ENCODE results near the gene MVD. TPM values are rescaled to one million over a fixed set of nuclear protein-coding genes. Genes with fewer than 3 reads are reported as not detected.

The MVD gene
- total and polyA plus RNA-seq, 2 of the 13 experiments (the other 11 are each of a cell fraction or from before 2014, with no cell fraction given) = 28.1 to 187 TPM

DNA sequence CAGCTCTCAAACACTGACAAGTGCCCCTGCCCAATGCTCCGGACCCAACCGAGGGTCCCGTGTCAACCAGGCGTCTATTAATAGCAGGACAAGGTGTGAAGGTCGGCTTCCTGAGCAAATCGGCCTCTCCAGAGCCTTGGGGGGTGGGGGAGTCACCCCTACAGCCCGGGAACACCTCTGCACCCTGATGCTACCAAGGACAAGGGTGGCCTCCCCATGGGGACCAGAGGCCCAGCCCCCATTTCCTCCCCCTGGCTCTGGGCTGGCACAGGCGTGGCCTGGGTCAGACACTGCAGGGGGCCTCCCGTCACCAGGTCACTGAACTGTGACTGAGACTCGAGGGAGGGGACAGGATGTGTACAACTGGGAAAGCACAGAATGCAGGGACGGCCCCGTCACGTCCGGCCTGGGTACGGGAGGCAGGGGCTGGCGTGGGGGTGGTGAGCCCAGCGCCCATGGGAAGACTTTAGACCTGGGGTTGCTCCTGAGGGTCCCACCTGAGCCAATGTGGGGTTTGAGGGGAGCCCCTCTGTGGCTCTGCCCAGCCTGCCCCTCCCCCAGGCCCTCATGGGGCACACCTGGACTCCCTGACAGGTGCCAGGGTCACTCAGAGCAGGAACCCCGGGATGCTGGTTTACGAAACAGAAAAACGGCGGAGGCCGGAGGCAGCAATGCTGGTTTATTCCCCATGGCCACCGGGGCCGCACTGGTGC lies 11.5 kb downstream of the MVD start (continued):
- TF ChIP-seq, protein P1, sequence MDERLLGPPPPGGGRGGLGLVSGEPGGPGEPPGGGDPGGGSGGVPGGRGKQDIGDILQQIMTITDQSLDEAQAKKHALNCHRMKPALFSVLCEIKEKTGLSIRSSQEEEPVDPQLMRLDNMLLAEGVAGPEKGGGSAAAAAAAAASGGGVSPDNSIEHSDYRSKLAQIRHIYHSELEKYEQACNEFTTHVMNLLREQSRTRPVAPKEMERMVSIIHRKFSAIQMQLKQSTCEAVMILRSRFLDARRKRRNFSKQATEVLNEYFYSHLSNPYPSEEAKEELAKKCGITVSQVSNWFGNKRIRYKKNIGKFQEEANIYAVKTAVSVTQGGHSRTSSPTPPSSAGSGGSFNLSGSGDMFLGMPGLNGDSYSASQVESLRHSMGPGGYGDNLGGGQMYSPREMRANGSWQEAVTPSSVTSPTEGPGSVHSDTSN (CRISPR knock-in tag; IDR thresholded peaks at IDR 0.05) = no peak
- TF ChIP-seq ZNF75D (CRISPR knock-in tag; IDR thresholded peaks at IDR 0.05; ENCODE audit: borderline replicate concordance) (no peak), CHCHD3 (CRISPR knock-in tag; IDR thresholded peaks at IDR 0.05) (no peak), KDM6A (CRISPR knock-in tag; IDR thresholded peaks at IDR 0.05; ENCODE audit: low read depth) (peak; percentile 85), MTF2 (CRISPR knock-in tag; IDR thresholded peaks at IDR 0.05; ENCODE audit: borderline replicate concordance) (no peak), ISX (CRISPR knock-in tag; conservative IDR thresholded peaks at IDR 0.05) (no peak), FOXP1 (IDR thresholded peaks at IDR 0.05) (peak; percentile 55; the same call in 1 of the 2 replicates), FOXP1 (CRISPR knock-in tag; IDR thresholded peaks at IDR 0.05) (peak; percentile 86), HMG20B (CRISPR knock-in tag; conservative IDR thresholded peaks at IDR 0.05) (peak; percentile 89), NFE2L1 (CRISPR knock-in tag; IDR thresholded peaks at IDR 0.05; ENCODE audit: borderline replicate concordance) (peak; percentile 84; the same call in 1 of the 2 replicates), KLF12 (CRISPR knock-in tag; IDR thresholded peaks at IDR 0.05; ENCODE audit: borderline replicate concordance) (no peak), ZNF333 (CRISPR knock-in tag; IDR thresholded peaks at IDR 0.05; ENCODE audit: borderline replicate concordance) (no peak), ZNF264 (CRISPR knock-in tag; IDR thresholded peaks at IDR 0.05) (peak; percentile 17; the same call in 1 of the 2 replicates), ZNF746 (CRISPR knock-in tag; IDR thresholded peaks at IDR 0.05) (peak; percentile 42), KLF13 (CRISPR knock-in tag; IDR thresholded peaks at IDR 0.05) (peak; percentile 86; the same call in 1 of the 2 replicates)
- TF ChIP-seq, protein P2, sequence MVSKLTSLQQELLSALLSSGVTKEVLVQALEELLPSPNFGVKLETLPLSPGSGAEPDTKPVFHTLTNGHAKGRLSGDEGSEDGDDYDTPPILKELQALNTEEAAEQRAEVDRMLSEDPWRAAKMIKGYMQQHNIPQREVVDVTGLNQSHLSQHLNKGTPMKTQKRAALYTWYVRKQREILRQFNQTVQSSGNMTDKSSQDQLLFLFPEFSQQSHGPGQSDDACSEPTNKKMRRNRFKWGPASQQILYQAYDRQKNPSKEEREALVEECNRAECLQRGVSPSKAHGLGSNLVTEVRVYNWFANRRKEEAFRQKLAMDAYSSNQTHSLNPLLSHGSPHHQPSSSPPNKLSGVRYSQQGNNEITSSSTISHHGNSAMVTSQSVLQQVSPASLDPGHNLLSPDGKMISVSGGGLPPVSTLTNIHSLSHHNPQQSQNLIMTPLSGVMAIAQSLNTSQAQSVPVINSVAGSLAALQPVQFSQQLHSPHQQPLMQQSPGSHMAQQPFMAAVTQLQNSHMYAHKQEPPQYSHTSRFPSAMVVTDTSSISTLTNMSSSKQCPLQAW (CRISPR knock-in tag; IDR thresholded peaks at IDR 0.05) = peak; percentile 95
- TF ChIP-seq, protein P3, sequence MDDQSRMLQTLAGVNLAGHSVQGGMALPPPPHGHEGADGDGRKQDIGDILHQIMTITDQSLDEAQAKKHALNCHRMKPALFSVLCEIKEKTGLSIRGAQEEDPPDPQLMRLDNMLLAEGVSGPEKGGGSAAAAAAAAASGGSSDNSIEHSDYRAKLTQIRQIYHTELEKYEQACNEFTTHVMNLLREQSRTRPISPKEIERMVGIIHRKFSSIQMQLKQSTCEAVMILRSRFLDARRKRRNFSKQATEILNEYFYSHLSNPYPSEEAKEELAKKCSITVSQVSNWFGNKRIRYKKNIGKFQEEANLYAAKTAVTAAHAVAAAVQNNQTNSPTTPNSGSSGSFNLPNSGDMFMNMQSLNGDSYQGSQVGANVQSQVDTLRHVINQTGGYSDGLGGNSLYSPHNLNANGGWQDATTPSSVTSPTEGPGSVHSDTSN (CRISPR knock-in tag; IDR thresholded peaks at IDR 0.05; ENCODE audit: borderline replicate concordance) = no peak
- TF ChIP-seq, protein P4, sequence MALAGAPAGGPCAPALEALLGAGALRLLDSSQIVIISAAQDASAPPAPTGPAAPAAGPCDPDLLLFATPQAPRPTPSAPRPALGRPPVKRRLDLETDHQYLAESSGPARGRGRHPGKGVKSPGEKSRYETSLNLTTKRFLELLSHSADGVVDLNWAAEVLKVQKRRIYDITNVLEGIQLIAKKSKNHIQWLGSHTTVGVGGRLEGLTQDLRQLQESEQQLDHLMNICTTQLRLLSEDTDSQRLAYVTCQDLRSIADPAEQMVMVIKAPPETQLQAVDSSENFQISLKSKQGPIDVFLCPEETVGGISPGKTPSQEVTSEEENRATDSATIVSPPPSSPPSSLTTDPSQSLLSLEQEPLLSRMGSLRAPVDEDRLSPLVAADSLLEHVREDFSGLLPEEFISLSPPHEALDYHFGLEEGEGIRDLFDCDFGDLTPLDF (CRISPR knock-in tag; IDR thresholded peaks at IDR 0.05) = no peak

Measured in HepG2 (cell line).